HL-60 (cell line): Measurements from ENCODE around the gene ALDH1L1.

ENCODE experiments used
- POLR2AphosphoS5 ChIP-seq: IDR thresholded peaks from 2 replicates; pipeline ENCODE4 v1.6.1; 2012; ENCODE audit warnings: low read depth
- TF ChIP-seq, protein P1 (sequence below): IDR thresholded peaks from one replicate; pipeline ENCODE4 v1.5.1; 2011; ENCODE audit warnings: low read length, control low read depth, inconsistent platforms; ENCODE audit not compliant: insufficient read depth

DNA sequence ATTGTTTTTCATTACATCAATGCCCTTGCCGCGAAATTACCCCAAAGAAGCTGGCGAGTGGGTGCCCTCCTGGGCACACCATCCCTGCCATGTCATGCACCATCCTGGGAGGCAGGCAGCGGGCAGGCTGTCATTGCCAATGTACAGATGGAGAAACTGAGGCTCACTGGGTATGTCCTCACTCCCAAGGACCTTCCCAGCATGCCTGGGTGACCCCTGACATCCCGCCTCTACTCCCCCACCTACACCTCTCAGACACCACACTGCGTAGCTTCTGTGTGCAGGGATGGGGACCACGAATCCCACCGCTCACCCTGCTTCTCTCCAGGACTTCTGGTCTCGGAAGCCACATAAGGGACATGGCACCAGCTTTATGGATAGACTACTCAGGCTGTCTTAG, 55.5 kb downstream of the ALDH1L1 start:
- no peak for TF ChIP-seq POLR2AphosphoS5
- TF ChIP-seq, protein P1, sequence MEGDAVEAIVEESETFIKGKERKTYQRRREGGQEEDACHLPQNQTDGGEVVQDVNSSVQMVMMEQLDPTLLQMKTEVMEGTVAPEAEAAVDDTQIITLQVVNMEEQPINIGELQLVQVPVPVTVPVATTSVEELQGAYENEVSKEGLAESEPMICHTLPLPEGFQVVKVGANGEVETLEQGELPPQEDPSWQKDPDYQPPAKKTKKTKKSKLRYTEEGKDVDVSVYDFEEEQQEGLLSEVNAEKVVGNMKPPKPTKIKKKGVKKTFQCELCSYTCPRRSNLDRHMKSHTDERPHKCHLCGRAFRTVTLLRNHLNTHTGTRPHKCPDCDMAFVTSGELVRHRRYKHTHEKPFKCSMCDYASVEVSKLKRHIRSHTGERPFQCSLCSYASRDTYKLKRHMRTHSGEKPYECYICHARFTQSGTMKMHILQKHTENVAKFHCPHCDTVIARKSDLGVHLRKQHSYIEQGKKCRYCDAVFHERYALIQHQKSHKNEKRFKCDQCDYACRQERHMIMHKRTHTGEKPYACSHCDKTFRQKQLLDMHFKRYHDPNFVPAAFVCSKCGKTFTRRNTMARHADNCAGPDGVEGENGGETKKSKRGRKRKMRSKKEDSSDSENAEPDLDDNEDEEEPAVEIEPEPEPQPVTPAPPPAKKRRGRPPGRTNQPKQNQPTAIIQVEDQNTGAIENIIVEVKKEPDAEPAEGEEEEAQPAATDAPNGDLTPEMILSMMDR = no peak
